ENCODE data around the gene IER5L.

The IER5L gene

GRCh38 chr9:129143031-129143927 lies 34.8 kb downstream of the IER5L start:
- peak; percentile 95 for DNase-seq (ENCODE audit: low spot score)
- TF ChIP-seq CTCF (IDR thresholded peaks at IDR 0.05), result peak; percentile 69
- peak overlapping the region; percentile 61 for H3K4me3 ChIP-seq
- peak overlapping the region; percentile 91 to 99 for H3K27ac ChIP-seq

- H3K4me3 ChIP-seq, result peak overlapping the region; percentile 61
- no peak for TF ChIP-seq CTCF (IDR thresholded peaks at IDR 0.05)
- H3K27ac ChIP-seq, result peak overlapping the region; percentile 91 to 99
- DNase-seq (ENCODE audit: low spot score), result no peak
Observed at GRCh38 chr9:129142138-129142935, 35.7 kb downstream of the IER5L start.

GRCh38 chr9:129141066-129142041 lies 36.7 kb downstream of the IER5L start:
- Histone ChIP-seq H3K4me3 (peak overlapping the region; percentile 61), H3K27ac (peak overlapping the region; percentile 91 to 99)
- DNase-seq (ENCODE audit: low spot score), result peak; percentile 94
- TF ChIP-seq CTCF (IDR thresholded peaks at IDR 0.05), result no peak

- H3K27ac ChIP-seq, result peak overlapping the region; percentile 91 to 99
- DNase-seq (ENCODE audit: low spot score), result peak; percentile 83
- peak overlapping the region; percentile 61 for H3K4me3 ChIP-seq
- no peak for TF ChIP-seq CTCF (IDR thresholded peaks at IDR 0.05)
Observed at GRCh38 chr9:129140397-129141065, 37.5 kb downstream of the IER5L start.

- no peak for TF ChIP-seq CTCF (IDR thresholded peaks at IDR 0.05)
- H3K4me3 ChIP-seq, result peak overlapping the region; percentile 72
- peak; percentile 99 for DNase-seq (ENCODE audit: low spot score)
Observed at GRCh38 chr9:129139993-129140396, 38.1 kb downstream of the IER5L start.

More at GRCh38 chr9:129139993-129140396, 38.1 kb downstream of the IER5L start:
- peak overlapping the region; percentile 91 to 99 for H3K27ac ChIP-seq
